ENCODE data around the gene MS4A6E.

MS4A6E gene

DNA sequence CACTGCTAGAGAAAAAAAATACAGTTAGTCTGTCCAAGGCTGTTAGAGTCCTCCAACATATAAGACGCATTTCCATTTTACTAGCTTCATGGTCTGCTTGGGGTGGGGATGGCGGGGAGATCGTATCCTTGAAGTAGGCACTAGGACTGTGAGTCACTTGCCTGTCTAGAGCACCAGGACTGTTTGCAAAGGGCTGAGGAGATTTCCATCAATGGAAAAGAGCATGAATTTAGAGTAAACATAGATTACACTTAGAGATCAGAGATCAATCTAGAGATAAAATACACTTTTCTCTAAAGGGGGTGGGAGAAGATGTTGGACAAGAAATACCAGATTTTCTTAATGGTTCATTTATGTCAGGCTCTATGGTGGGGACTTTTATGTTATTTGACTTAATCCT lies 49.5 kb downstream of the MS4A6E start:
- DNase-seq (ENCODE audit: low spot score) = no peak

DNA sequence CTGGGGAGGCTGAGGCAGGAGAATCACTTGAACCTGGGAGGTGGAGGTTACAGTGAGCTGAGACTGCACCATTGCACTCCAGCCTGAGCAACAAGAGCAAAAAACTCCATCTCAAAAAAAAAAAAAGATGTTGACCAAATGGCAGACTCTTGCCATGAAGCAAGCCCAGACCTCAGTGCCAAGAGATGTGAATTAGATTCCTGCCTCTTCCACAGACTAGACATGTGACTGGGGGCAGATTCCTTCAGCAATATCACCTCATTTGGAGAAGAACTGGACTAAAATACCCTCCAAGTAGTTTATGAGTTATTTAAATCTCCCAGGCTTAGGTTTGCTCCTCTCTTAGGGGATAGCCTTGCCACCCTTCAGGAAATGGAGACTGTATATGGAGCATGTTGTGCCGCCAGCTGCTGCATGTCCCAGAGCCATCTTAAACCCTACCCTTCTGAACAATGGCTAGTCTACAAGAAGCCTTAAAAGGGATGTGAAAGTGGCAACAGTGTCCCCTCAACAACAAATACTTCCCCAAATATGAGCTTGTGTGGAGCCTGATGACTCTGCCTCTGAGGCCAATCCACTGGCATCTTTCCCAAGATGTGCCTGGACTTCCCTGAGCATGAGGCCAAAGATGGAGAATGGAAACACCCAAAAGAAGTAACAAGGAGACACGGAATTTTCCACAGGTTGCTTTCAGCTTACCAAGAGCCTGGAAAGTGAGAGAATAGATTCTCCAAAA lies 50.5 kb downstream of the MS4A6E start:
- DNase-seq (ENCODE audit: low spot score) = no peak

DNA sequence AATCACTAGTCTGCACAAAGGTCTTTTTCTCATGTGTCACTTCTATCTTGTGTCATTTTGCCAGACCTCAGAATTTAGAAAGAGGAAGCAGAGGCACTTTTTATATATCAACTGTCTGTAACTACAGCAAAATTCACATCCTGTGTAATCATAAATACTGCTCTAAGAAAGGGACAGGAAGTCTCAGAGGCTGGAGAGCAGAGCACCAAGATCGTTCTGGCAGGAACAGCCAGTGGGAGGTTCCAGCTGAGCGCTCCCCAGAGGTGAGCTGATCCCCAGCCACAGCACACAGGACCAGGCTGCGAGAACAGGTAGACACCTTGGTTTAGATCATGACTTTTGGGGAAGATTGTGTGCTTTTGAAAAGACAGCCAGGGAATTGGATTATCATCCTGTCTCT lies 51.3 kb downstream of the MS4A6E start, which contains the start of gene MS4A7:
Gene MS4A7 (plus strand): TSS at position 179 of the 400 bp plus-strand sequence. CDS start 4,610 bp downstream, outside the sequence.
- DNase-seq (ENCODE audit: low spot score) = no peak

DNA sequence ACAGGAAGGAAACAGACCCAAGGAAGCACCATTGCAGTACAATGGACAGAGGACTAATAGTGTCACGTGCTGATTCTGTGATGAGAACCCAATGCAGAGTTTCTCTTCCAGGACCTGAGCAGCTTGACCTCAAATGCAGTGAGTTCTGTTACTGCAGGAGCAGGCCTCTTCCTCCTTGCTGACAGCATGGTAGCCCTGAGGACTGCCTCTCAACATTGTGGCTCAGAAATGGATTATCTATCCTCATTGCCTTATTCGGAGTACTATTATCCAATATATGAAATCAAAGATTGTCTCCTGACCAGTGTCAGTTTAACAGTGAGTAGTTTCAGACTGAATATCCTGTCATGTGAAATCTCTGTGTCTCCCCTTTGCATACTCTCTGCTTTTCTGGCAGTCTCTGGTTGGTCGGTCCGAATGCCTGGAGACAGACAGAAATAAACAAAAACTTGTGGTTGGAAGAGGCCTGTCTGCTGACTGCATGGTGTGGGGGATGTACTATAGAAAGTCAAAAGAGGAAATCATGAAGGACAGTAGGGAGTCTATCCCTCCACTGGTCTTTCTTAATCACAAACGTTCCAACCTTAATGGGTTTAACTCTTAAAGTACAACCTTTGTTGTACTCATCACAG lies 62.3 kb downstream of the MS4A6E start:
- DNase-seq (ENCODE audit: low spot score) = no peak

DNA sequence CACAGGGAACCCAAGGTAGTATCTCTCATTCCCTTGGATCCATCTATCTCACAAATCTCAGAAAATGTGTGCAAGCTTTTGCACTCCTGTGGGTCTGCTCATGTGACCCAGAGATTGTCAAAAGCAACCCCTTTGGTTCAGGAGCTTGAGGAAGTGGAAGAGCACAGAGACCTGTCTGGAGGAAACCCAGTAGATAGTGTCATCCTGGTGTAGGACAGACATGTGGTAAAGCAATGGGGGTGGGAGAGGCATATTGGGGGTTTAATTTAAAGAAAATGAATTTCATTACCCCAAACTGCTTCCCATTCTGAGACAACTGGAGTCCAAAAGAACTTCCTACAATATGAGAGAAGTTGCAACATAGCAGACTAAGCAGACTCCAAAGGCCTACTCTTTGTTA lies 63.4 kb downstream of the MS4A6E start:
- no peak for DNase-seq (ENCODE audit: low spot score)
